Measurements from ENCODE around the gene ZMIZ2.
"Not testable (repeated sequence)": the region's sequence is repeated elsewhere in the genome, so short reads cannot be mapped to it uniquely, and the experiment has no call there.

ZMIZ2 gene

GRCh38 chr7:44729949-44730590 lies 18.6 kb upstream of the ZMIZ2 start:
- Histone ChIP-seq H3K9me3 (ENCODE audit: control insufficient read depth, low read length) (no peaks in the 10 kb centered on the region), H3K4me3 (ENCODE audit: extremely low read depth, insufficient read depth, low read length, poor library complexity, severe bottlenecking) (no peak overlapping the region), H3K27ac (ENCODE audit: low read depth, low read length, severe bottlenecking) (no peak overlapping the region), H3K36me3 (ENCODE audit: control insufficient read depth, insufficient read depth, low read length) (no peaks in the 10 kb centered on the region), H3K4me1 (ENCODE audit: control insufficient read depth, insufficient read depth, low read length, poor library complexity, severe bottlenecking) (peaks cover 4% of the 10 kb centered on the region)
- WGBS, 2 experiments (ENCODE audit: insufficient coverage in 2 of 2): 86 to 92% methylated on average over 11 to 12 of the region's 12 CpGs

- not testable (repeated sequence) for H3K27ac ChIP-seq (ENCODE audit: low read depth, low read length, severe bottlenecking); H3K36me3 ChIP-seq (ENCODE audit: control insufficient read depth, insufficient read depth, low read length); H3K4me3 ChIP-seq (ENCODE audit: extremely low read depth, insufficient read depth, low read length, poor library complexity, severe bottlenecking); H3K9me3 ChIP-seq (ENCODE audit: control insufficient read depth, low read length); H3K4me1 ChIP-seq (ENCODE audit: control insufficient read depth, insufficient read depth, low read length, poor library complexity, severe bottlenecking)
- WGBS, 2 experiments (ENCODE audit: insufficient coverage in 2 of 2): 88 to 93% methylated on average over 5 of the region's 6 CpGs
Observed at GRCh38 chr7:44732971-44733370, 15.7 kb upstream of the ZMIZ2 start.

DNA sequence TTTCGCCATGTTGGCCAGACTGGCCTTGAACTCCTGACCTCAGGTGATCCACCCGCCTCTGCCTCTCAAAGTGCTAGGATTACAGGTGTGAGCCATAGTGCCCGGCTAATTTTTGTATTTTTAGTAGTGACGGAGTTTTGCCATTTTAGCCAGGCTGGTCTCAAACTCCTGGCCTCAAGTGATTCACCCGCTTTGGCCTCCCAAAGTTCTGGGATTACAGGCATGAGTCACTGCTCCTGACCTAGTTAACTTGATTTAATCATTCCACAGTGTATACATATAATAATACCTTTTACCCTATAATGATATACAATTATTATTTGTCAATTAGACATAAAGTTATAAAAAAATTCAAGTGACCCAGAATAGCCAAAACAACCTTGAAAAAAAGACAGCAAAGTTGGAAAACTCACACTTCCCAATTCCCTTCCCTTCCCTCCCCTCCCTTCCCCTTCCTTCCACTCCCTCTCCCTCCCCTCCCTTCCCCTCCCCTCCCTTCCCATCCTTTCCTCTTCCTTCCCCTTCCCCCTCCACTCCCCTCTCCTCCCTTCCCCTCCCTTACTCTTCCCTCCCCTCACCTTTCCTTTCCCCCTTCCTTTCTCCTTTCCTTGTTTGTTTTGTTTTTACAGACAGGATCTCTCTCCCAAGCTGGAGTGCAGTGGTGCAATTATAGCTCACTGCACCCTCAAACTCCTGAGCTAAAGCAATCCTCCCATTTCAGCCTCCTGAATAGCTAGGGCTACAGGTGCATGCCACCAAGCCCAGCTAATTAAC lies 14.8 kb upstream of the ZMIZ2 start:
- no peaks in the 10 kb centered on the region for H3K9me3 ChIP-seq (ENCODE audit: control insufficient read depth, low read length)
- no peaks in the 10 kb centered on the region for H3K36me3 ChIP-seq (ENCODE audit: control insufficient read depth, insufficient read depth, low read length)
- no peak overlapping the region for H3K27ac ChIP-seq (ENCODE audit: low read depth, low read length, severe bottlenecking)
- H3K4me1 ChIP-seq (ENCODE audit: control insufficient read depth, insufficient read depth, low read length, poor library complexity, severe bottlenecking): no peaks in the 10 kb centered on the region
- 98 to 100% methylated on average over 1 to 5 of the region's 5 CpGs for WGBS, 2 experiments (ENCODE audit: insufficient coverage in 2 of 2)
- H3K4me3 ChIP-seq (ENCODE audit: extremely low read depth, insufficient read depth, low read length, poor library complexity, severe bottlenecking): no peak overlapping the region

GRCh38 chr7:44735403-44736165 lies 13.1 kb upstream of the ZMIZ2 start:
- Histone ChIP-seq H3K4me3 (ENCODE audit: extremely low read depth, insufficient read depth, low read length, poor library complexity, severe bottlenecking) (no peak overlapping the region), H3K27ac (ENCODE audit: low read depth, low read length, severe bottlenecking) (peak overlapping the region; percentile 50), H3K9me3 (ENCODE audit: control insufficient read depth, low read length) (no peaks in the 10 kb centered on the region), H3K4me1 (ENCODE audit: control insufficient read depth, insufficient read depth, low read length, poor library complexity, severe bottlenecking) (no peaks in the 10 kb centered on the region), H3K36me3 (ENCODE audit: control insufficient read depth, insufficient read depth, low read length) (no peaks in the 10 kb centered on the region)
- 95% methylated on average over 2 of the region's 5 CpGs; no CpG with 5 or more reads in 1 of the 2 experiments for WGBS, 2 experiments (ENCODE audit: insufficient coverage in 2 of 2)

DNA sequence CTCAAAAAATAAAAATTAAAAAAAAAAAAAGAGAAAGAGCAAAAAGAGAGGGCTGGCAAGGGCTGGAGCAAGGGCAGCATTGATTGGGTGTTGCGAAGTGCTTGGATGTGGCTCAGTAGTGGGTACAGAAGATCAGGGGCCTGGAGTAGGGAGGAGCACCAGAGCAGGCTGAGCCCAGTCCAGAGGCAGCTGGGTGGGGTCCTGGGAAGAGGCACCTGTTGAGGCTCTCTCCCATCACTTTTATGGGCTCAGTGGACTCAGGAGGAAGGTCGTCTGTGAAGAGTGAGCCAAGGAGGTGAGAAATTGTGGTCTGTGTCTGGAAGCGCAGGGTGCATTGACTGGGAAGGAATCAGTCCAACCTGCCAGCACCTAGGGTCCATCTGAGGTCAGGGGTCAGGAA lies 11.8 kb upstream of the ZMIZ2 start:
- no peaks in the 10 kb centered on the region for H3K4me1 ChIP-seq (ENCODE audit: control insufficient read depth, insufficient read depth, low read length, poor library complexity, severe bottlenecking)
- H3K4me3 ChIP-seq (ENCODE audit: extremely low read depth, insufficient read depth, low read length, poor library complexity, severe bottlenecking): no peak overlapping the region
- H3K27ac ChIP-seq (ENCODE audit: low read depth, low read length, severe bottlenecking): no peak overlapping the region
- H3K9me3 ChIP-seq (ENCODE audit: control insufficient read depth, low read length): no peaks in the 10 kb centered on the region
- H3K36me3 ChIP-seq (ENCODE audit: control insufficient read depth, insufficient read depth, low read length): no peaks in the 10 kb centered on the region
- 90 to 92% methylated on average over 2 of the region's 3 CpGs for WGBS, 2 experiments (ENCODE audit: insufficient coverage in 2 of 2)

DNA sequence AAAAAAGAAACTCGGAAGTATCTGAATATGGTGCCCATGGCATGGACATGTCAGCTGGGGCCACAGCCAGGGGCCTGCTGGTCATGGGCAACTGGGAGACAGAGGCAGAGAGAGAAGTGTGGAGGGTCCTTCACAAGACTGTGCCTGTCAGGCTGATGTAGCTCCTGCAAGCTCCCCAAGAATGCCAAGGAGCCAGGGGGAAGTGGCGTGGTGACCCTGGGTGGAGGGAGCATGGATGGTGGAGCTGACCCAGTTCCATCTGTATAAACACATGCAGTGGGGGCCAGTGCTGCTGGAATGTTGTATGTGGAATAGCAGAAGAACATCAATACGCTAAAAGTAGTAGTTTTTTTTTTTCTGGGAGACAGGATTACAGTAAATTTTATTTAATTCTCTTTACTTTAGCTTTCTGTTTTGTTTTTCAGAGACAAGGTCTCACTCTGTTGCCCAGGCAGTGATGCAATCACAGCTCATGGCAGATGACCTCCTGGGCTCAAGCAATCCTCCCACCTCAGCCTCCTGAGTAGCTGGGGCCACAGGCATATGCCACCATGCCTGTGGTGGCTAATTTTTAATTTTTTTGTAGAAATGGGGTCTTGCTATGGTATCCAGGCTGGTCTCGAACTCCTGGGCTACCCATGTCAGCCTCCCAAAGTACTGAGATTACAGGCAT lies 10.5 kb upstream of the ZMIZ2 start:
- H3K4me3 ChIP-seq (ENCODE audit: extremely low read depth, insufficient read depth, low read length, poor library complexity, severe bottlenecking): no peak overlapping the region
- WGBS, 2 experiments (ENCODE audit: insufficient coverage in 2 of 2): 92 to 100% methylated on average over 2 of the region's 4 CpGs
- no peaks in the 10 kb centered on the region for H3K9me3 ChIP-seq (ENCODE audit: control insufficient read depth, low read length)
- no peak overlapping the region for H3K27ac ChIP-seq (ENCODE audit: low read depth, low read length, severe bottlenecking)
- H3K4me1 ChIP-seq (ENCODE audit: control insufficient read depth, insufficient read depth, low read length, poor library complexity, severe bottlenecking): no peaks in the 10 kb centered on the region
- no peaks in the 10 kb centered on the region for H3K36me3 ChIP-seq (ENCODE audit: control insufficient read depth, insufficient read depth, low read length)

GRCh38 chr7:44738876-44739665 lies 9.6 kb upstream of the ZMIZ2 start:
- Histone ChIP-seq H3K4me3 (ENCODE audit: extremely low read depth, insufficient read depth, low read length, poor library complexity, severe bottlenecking) (no peak overlapping the region), H3K36me3 (ENCODE audit: control insufficient read depth, insufficient read depth, low read length) (no peaks in the 10 kb centered on the region), H3K27ac (ENCODE audit: low read depth, low read length, severe bottlenecking) (no peak overlapping the region), H3K4me1 (ENCODE audit: control insufficient read depth, insufficient read depth, low read length, poor library complexity, severe bottlenecking) (no peaks in the 10 kb centered on the region), H3K9me3 (ENCODE audit: control insufficient read depth, low read length) (no peaks in the 10 kb centered on the region)
- 91 to 94% methylated on average over 11 to 14 of the region's 23 CpGs for WGBS, 2 experiments (ENCODE audit: insufficient coverage in 2 of 2)

DNA sequence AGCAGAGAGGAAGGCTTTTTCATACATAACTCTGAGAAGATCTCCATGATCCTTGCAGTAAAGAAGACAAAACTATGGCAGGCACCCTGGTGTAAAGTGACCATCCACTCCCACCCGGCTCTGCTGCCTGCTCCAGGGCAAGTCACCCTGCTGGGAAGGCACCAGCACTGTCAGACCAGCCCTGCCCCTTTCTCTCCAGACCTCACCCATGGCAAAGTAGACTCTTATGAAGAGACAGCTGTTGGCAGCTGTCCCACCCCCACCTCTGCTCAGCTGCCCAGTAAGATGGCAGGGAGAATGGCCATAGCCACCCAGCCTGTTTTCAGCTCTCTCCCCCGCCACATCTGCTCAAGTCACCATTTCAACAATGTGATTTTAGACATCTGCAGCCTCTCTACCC lies 8.6 kb upstream of the ZMIZ2 start:
- Histone ChIP-seq H3K36me3 (ENCODE audit: control insufficient read depth, insufficient read depth, low read length) (no peaks in the 10 kb centered on the region), H3K4me3 (ENCODE audit: extremely low read depth, insufficient read depth, low read length, poor library complexity, severe bottlenecking) (no peak overlapping the region), H3K9me3 (ENCODE audit: control insufficient read depth, low read length) (no peaks in the 10 kb centered on the region), H3K4me1 (ENCODE audit: control insufficient read depth, insufficient read depth, low read length, poor library complexity, severe bottlenecking) (no peaks in the 10 kb centered on the region), H3K27ac (ENCODE audit: low read depth, low read length, severe bottlenecking) (no peak overlapping the region)
- 77 to 88% methylated on average over 2 of the region's 2 CpGs for WGBS, 2 experiments (ENCODE audit: insufficient coverage in 2 of 2)

DNA sequence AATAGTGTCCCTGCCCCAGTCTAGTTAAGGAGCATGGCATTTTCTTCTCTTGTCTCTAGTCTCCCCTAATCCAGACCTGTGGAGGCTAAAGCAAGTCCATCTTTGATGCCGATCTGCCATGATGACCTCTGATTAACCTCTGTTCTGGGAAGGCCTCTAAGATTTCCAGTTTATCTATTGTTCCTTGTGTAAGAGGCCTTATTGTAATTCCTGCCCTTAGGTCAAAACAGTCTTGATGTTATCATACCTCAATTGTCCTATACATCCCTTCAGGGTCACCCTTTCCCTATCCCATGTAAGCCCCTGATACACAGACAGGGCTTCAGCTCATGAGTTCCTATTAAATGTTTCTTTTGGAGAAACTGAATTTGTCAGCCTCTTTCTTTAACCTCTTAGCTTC lies 4.9 kb upstream of the ZMIZ2 start:
- no peaks in the 10 kb centered on the region for H3K36me3 ChIP-seq (ENCODE audit: control insufficient read depth, insufficient read depth, low read length)
- H3K9me3 ChIP-seq (ENCODE audit: control insufficient read depth, low read length): no peaks in the 10 kb centered on the region
- peaks cover 5% of the 10 kb centered on the region for H3K4me1 ChIP-seq (ENCODE audit: control insufficient read depth, insufficient read depth, low read length, poor library complexity, severe bottlenecking)
- H3K27ac ChIP-seq (ENCODE audit: low read depth, low read length, severe bottlenecking): peak overlapping the region; percentile 30
- no peak overlapping the region for H3K4me3 ChIP-seq (ENCODE audit: extremely low read depth, insufficient read depth, low read length, poor library complexity, severe bottlenecking)
- WGBS, 2 experiments (ENCODE audit: insufficient coverage in 2 of 2): 83% methylated on average over 1 of the region's 1 CpG; no CpG with 5 or more reads in 1 of the 2 experiments
